PFSK-1 (cell line): ENCODE results near the gene HOXA2.

Experiments used
- FOXP2 ChIP-seq: optimal IDR thresholded peaks from 2 replicates; pipeline ENCODE3; 2011; ENCODE audit warnings: borderline replicate concordance, control low read depth, inconsistent platforms; ENCODE audit not compliant: insufficient read depth; ENCODE audit errors: extremely low read length, extremely low read depth
- POLR2AphosphoS5 ChIP-seq: IDR thresholded peaks from 2 replicates; pipeline ENCODE4 v1.6.1; 2012; ENCODE audit warnings: low read depth, mild to moderate bottlenecking, control low read depth, low read length, moderate library complexity
- SIN3A ChIP-seq: IDR thresholded peaks from 2 replicates; pipeline ENCODE4 v1.6.1; 2012; ENCODE audit warnings: mild to moderate bottlenecking, low read length, moderate library complexity, borderline replicate concordance; ENCODE audit not compliant: insufficient read depth
- TAF1 ChIP-seq: IDR thresholded peaks from 2 replicates; pipeline ENCODE4 v1.6.1; 2012; ENCODE audit warnings: low read length, control low read depth, borderline replicate concordance; ENCODE audit not compliant: insufficient read depth
- TF ChIP-seq, protein P1 (sequence below), 2 experiments: IDR thresholded peaks; 2 replicates each; pipeline versions ENCODE4 v1.6.1 to v1.8.0; 2011 to 2012; ENCODE audit warnings: low read depth in 2 of 2, low read length in 2 of 2, control low read depth in 1 of 2, inconsistent platforms in 1 of 2, mild to moderate bottlenecking in 1 of 2, moderate library complexity in 1 of 2; ENCODE audit not compliant: insufficient read depth in 1 of 2

HOXA2 gene

DNA sequence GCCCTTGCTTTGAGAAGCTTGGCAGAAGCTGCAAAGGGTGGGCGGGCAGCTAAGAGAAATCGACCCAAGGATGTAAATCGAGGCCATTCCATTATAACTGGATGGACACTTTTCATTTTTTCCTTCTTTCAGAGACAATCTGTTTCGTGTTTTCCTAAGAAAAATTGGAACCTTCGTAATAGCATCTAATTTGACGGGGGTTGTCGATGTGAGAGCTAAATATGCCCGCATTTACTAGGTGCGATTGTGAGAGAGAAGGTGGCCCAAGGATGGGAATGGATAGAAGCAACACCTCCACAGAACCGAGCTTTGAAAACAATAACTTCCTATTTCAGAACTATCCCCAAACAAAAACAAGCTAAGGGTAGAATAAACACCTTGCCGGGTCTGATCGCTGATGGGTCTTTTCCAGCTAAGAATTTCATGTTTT, 28.9 kb upstream of the HOXA2 start:
- no peak for TF ChIP-seq FOXP2
- no peak for TF ChIP-seq POLR2AphosphoS5
- no peak for TF ChIP-seq TAF1
- TF ChIP-seq, protein P1, sequence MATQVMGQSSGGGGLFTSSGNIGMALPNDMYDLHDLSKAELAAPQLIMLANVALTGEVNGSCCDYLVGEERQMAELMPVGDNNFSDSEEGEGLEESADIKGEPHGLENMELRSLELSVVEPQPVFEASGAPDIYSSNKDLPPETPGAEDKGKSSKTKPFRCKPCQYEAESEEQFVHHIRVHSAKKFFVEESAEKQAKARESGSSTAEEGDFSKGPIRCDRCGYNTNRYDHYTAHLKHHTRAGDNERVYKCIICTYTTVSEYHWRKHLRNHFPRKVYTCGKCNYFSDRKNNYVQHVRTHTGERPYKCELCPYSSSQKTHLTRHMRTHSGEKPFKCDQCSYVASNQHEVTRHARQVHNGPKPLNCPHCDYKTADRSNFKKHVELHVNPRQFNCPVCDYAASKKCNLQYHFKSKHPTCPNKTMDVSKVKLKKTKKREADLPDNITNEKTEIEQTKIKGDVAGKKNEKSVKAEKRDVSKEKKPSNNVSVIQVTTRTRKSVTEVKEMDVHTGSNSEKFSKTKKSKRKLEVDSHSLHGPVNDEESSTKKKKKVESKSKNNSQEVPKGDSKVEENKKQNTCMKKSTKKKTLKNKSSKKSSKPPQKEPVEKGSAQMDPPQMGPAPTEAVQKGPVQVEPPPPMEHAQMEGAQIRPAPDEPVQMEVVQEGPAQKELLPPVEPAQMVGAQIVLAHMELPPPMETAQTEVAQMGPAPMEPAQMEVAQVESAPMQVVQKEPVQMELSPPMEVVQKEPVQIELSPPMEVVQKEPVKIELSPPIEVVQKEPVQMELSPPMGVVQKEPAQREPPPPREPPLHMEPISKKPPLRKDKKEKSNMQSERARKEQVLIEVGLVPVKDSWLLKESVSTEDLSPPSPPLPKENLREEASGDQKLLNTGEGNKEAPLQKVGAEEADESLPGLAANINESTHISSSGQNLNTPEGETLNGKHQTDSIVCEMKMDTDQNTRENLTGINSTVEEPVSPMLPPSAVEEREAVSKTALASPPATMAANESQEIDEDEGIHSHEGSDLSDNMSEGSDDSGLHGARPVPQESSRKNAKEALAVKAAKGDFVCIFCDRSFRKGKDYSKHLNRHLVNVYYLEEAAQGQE (IDR thresholded peaks at IDR 0.05; ENCODE audit: insufficient read depth in 1 of 2, low read depth in 2 of 2, low read length in 2 of 2) = no peak

DNA sequence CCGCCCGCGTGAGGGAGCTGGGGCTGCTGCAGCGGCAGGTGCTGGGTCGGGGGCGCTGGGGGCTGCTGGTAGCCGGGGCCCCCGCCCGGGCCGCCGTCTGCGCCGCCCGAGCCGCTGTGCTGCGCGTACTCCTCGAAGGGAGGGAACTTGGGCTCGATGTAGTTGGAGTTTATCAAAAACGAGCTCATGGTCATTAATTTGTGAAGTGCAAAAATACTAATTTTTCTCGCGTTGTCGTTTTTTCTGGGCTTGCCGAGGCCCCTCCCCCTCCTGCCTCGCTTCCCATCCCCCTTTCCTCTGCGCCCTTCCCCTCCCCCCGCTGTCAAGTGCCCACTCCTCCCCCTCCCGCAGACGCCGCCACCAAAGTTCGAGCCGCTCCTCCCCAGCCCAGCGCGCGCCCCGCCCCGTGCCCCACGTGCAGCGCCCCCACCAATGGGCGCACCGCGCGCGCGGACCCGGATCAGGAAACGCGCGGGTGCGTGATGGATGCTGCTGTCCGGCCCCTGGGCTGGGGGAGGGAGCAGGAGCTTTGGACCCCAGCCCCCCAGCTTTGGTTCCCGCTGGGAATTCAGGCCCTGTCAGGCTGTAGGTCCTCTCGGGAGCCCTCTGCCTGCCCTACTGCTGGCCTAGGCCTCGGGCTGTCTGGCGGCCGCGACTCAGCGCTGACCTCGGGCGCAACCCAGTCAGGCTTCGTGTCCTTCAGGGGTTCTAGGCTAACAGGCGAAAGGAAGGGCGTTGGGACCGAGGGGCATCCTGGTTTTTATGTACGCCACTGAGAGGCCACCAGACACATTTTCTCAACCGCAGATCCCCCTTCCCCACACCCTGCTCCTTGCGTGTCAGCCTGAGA, 28.3 kb upstream of the HOXA2 start, which contains the start of gene HOXA4:
HOXA4 (minus strand) TSS at position 218 of the 850 bp plus-strand sequence; CDS start at position 194, 24 bp downstream.
- TF ChIP-seq POLR2AphosphoS5 (no peak), TAF1 (no peak), SIN3A (no peak), FOXP2 (no peak)
- TF ChIP-seq, protein P1 (IDR thresholded peaks at IDR 0.05; ENCODE audit: insufficient read depth in 1 of 2, low read depth in 2 of 2, low read length in 2 of 2) = no peak

DNA sequence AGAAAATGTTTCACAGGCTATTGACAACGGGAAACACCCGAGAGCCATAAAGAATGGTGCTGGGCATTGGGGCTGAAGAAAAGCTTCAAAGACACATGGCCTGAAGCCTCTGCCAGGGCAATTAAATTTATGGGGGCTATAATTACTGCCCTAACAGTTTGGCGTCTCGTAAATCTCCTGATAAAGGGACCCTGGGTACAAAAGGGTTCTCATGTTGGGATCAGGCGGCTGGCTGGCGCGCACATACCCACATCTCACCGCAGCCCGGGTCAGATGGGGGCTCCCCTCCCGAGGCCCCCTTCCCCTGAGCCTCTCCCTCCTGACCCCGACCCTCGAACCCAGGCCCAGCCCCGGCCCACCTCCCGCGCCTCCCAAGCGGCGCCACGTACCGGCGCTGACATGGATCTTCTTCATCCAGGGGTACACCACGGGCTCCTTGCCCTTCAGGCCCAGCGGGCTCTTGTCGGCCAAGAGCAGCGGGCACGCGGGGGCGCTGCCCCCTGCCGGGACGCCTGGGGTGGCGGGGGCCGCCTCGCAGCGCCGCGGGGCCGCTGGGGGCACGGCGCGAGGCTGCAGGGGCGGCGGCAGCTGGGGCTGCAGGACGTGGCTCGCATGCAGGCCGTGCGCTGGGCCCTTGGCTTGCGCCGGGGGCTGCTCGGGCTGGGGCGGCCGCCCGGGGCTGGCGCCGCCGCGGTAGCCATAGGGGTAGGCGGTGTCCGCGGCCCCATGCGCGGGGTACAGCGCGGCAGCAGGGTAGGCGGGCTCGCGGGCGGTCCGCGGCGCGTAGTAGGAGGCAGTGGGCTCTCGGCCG, 27.5 kb upstream of the HOXA2 start:
- TF ChIP-seq FOXP2 (no peak), POLR2AphosphoS5 (no peak), SIN3A (no peak), TAF1 (no peak)
- TF ChIP-seq, protein P1 (IDR thresholded peaks at IDR 0.05; ENCODE audit: insufficient read depth in 1 of 2, low read depth in 2 of 2, low read length in 2 of 2) = no peak

DNA sequence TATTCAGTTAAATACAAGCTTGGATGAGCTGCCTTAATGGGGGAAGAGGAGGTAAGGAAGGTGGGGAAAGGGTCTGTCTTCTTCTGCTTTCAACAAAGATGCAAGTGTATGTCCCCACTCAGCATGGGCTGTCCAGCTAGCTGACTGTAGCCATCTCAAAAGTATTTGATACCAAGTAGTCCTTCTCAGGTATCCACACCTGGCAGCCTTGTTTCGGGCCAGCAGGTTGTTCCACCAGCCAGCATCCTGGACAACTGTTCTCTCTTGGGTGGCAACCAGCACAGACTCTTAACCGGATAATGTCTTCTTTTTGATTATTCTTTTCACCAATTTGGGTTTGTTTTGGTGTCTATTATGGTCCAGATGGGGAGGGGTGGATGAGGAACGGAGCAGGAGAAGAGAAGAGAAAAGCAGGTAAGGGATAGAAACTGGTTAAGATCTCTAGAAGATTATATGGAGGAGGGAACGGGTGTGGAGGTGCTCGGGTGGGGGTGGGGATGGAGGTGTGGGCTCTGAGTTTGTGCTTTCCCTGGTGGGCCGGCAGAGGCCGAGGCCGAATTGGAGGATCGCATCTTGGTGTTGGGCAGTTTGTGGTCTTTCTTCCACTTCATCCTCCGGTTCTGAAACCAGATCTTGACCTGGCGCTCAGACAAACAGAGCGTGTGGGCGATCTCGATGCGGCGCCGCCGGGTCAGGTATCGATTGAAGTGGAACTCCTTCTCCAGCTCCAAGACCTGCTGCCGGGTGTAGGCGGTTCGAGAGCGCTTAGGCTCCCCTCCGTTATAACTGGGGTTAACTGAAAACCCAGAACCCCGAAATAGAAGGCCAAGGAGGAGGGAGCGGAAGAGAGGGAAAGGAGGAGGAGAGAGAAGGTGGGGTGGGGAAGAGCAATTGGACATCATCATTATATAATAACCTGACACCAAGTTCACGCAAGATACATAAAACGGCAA, 26.6 kb upstream of the HOXA2 start:
- TF ChIP-seq, protein P1 (IDR thresholded peaks at IDR 0.05; ENCODE audit: insufficient read depth in 1 of 2, low read depth in 2 of 2, low read length in 2 of 2) = no peak
- TF ChIP-seq POLR2AphosphoS5 = no peak
- TF ChIP-seq SIN3A = no peak
- no peak for TF ChIP-seq TAF1
- no peak for TF ChIP-seq FOXP2
